ENCODE data around the gene TIMM23B.
"Not testable (repeated sequence)": the region's sequence is repeated elsewhere in the genome, so short reads cannot be mapped to it uniquely, and the experiment has no call there.

The TIMM23B gene

DNA sequence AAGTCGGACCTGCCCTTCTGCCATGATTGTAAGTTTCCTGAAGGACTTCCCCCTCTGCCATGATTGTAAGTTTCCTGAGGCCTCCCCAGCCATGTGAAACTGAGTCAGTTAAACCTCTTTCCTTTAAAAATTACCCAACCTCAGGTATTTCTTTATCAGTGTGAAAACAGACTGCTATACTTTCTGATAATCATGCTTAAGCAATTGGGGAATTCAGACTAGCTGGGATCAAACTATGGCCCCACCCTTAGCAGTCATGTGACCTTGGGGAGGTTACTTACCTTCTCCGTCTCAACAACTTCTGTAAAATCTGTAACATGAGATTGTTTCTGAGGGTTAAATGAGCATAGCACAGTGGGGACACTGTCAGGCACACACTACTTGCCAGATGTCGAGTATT, 45.4 kb downstream of the TIMM23B start:
- DNase-seq: not testable (repeated sequence)

DNA sequence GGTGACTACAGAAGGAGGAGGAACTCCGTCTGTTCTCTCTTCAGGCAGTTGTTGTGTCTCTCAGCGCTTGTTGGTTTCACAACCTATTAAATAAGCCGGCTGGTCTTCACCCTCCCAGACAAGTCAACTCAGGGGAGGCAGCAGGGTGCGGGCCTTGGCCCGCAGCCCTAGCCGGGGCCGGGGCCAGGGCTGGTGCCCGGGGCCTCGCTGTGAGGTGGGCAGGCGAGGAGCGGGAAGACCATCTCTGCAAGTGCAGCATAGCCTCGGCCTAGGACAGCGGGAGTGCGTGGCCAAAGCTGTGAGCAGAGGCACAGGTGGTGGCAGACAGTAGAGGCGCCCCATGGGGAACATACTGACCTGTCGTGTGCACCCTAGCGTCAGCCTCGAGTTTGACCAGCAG, 46.5 kb downstream of the TIMM23B start, which contains the start of gene AGAP6:
Gene AGAP6, plus strand, starts transcription at position 31 of the 400 bp plus-strand sequence. Its CDS starts 310 bp downstream, at position 341.
- not testable (repeated sequence) for DNase-seq

DNA sequence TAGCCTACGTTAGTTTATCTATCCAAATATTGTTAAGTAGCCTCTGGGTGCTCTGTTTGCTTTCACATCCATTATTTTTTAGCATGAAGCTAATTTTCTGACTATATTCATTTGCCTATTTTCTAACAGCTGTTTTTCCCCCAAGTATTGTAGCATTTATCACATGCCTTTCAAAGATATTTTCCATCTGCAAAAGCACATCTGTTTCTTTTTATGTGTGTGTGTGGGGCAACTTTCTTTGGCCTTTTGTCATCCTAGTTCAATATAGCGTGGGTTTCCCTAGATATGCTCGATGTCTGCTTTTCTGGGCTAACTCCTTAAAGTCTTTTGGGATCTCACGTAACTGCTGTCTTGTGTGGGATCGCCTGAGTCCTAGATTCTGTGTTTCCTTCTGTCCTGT, 53.5 kb downstream of the TIMM23B start:
- DNase-seq: not testable (repeated sequence)

DNA sequence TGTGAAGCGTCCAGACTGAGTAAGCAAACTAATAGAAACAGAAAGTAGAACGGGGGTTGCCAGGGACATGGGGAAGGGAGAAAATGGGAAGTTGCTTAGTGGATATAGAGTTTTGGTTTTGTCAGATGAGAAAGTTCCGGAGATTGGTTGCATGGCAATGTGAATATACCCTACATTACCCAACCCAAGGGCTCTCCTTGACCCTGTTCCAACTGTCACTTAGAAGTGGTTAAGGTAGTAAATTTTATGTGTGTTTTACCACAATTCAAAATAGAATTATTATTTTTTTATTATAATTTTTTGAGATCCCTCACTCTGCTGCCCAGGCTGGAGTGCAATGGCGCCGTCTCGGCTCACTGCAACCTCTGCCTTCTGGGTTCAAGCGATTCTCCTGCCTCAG, 72.2 kb downstream of the TIMM23B start:
- not testable (repeated sequence) for DNase-seq

DNA sequence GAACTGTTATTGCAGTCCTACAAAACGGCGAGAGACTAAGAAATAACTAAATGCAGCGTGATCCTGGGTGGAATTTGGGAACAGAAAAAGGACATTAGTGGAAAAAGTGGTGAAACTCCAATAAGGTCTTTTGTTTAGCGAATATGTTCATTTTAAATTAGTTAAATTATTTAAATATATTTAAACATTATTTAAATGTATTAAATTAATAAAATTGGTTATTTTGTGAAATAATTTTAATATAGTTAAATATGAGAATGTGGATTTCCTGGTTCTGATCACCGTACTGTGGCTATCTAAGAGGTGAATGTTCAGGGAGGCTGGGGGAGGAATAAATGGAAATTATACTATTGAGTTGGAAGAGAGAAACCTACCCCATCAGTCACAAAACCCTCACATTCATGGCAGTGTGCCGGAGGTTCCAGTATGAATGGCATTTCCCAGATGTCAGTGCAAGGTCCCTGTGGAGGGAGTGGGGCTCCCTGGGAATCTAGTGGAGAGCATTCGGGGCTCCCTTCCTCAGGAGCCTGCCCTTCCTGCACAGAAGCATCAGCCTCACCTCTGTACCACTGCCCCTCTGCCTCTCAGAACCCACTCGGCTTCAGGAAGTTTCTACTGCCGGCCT, 73.9 kb downstream of the TIMM23B start:
- not testable (repeated sequence) for DNase-seq

DNA sequence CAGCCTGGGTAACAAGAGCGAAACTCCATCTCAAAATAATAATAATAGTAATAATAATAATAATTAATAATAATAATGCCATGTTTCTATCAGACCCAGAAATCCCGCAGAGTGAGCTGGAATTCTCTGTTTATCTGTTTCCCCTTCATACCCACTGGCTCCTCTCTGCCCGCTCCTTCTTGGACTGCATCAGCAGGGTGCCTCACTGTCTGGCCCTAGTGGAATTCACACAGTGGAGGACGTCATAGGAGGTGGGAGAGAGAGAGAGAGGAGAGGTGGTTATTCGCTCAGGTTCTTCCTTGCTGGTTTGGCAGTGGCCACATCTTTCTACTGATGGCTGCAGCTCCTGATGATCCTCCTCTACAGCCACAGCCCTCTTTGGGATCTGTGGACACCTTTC, 75.1 kb downstream of the TIMM23B start:
- not testable (repeated sequence) for DNase-seq

DNA sequence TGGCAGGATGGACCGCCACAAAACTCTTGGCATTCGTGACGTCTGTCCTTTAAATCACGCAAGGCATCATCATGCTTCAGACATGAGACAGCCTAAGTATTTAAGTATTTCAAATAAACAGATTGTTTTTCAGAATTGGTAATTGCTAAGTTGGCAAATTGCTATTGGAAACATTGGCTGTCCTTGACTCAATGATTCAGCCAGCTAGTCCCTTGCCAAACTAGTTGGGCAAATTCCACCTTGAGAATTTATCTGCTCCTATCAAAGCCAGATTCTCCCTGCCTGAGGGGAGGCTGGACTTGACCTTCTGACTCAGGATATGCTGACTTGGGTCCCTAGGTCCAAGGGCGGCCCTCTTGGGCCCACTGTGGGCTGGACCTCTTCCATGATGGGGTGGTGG, 75.8 kb downstream of the TIMM23B start:
- not testable (repeated sequence) for DNase-seq

DNA sequence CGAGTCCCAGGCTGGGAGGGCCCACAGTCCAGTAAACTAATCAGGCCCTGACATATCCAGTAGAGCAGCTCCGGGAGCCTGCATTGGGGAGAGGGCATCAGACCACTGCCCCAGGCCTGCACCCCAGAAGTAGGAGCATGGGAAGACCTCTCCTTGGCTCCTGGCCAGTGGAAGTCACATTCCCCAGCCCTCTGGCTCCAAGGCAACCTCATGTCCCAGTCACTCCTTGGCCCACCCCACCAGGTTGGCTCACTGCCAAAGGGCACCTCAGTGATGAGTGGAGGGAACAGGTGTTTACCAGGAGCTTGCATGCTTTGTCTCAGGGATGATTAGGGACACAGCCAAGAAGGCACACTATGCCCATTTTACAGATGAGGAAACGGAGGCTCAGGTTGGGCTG, 77.4 kb downstream of the TIMM23B start:
- not testable (repeated sequence) for DNase-seq

DNA sequence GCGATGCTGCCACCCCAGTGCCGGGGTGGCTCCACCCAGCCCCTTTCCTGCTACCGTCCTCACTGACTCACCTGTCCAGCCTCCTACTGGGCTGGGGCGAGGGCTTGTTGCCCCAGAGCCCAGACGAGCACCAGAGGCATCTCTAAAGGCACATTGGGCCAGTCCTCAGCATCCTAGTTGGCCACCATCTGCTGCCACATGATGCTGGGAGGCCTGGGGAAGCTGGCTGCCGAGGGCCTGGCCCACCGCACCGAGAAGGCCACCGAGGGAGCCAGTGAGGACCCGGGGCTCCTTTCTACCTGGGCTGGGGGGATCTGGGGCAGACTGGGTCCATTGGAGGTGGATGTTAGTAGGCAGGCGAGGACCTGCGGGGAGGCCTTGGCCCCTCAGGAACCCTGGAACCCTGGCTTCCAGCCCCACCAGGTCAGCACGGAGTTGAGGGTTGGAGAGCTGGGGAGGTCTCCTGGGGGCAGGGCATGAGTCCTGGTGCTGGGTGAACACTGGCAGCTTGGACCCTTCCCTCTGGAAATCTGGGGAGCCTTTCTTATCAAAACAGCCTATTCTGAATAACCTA, 78.7 kb downstream of the TIMM23B start:
- DNase-seq: not testable (repeated sequence)

DNA sequence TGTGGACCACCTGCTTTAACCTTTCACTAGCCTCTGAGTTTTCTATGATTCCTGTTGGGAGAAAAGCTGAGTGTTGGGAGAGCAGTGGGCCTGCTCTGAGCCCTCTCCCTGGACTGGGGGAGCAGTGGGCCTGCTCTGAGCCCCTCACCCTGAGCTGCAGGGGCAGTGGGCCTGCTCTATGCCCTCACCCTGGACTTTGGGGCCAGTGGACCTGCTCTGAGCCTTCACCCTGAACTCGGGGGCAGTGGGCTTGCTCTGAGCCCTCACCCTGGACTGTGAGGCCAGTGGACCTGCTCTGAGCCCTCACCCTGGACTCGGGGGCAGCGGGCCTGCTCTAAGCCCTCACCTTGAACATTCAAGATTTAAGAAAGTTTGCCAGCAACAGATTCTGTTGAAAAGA, 79.8 kb downstream of the TIMM23B start:
- no peak for DNase-seq

Data from stimulated activated naive CD4-positive, alpha-beta T cell (primary cell).